NCI-H1092 (cell line): Measurements from ENCODE around the gene PACSIN2.
"Not testable (repeated sequence)": the region's sequence is repeated elsewhere in the genome, so short reads cannot be mapped to it uniquely, and the experiment has no call there.

Source experiments
- DNase-seq: peaks from one replicate; lab custom pipeline; 2025; lab: John Stamatoyannopoulos, UW

The PACSIN2 gene

DNA sequence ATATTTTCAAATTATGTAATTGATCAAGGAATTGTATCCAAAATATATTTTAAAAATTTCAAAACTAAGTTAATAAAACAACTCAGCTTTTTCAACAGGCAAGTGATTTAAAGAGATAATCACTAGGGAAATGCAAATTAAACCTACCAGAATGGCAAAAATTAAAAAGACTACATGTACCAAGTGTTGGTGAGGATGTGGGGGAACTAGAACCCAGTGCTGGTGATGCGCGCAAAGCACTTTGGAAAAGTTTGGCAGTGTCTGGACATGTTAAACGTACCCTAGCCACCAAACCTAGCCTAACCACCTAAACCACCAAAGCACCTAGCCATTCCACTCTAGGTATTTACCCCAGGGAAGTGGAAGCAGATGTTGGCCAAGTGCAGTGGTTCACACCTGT lies 22.9 kb downstream of the PACSIN2 start:
- no peak for DNase-seq

- DNase-seq: no peak
These were observed 23.8 kb downstream of the PACSIN2 start for GRCh38 chr22:42991010-42991651.

DNA sequence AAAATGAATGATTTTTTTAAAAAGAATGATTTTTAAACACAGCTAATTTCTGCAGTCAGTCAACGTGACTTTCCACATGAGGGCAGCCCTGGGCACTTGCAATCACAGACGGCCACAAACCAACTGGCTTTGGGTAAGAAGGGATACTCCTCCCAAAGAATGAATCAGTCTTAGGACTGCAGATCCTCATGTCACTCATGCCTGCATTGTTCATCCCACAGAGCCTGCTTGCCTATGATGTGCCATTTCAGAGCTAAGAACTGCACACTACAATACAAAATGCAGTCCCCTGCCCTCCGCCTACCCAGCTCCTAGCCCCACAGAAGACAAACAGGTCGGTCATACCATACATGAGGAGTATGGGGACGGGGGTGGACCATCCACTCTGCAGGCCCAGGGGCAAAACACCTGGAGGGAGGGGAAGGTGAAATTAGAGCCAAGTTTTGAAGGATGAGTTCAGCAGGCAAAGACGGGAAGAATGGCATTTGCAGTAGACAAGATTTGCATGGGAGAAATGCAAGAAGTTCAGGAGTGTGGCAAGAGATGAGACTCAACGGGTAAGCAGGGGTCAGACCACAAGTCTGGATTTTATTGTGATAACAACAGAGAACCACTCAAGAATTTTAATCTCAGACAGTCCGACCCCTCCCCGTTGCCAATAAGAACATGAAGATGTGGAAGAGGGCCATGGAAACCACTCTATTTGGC lies 24.7 kb downstream of the PACSIN2 start:
- DNase-seq: no peak

DNA sequence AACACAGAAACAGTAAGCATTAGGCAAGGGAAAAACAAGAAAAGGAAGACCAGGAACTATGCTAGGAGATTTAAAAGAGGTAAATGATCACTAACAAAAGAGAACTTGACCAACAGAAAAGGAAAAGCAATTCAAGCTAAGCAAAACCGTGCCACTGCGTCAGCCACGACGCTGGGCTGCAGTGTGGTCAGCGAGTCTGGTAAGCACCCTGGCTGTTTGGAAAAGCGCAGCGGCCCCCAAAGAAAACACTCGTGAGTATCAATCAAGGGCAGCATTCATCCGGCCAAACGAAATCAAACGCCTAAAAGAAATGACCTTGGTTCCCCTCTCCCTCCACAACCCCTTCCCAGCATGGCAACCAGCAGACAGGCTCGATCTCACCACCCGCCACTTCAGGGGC lies 28.8 kb downstream of the PACSIN2 start:
- DNase-seq: no peak

- DNase-seq: no peak
These were observed 29.4 kb downstream of the PACSIN2 start for GRCh38 chr22:42985531-42985905.

DNA sequence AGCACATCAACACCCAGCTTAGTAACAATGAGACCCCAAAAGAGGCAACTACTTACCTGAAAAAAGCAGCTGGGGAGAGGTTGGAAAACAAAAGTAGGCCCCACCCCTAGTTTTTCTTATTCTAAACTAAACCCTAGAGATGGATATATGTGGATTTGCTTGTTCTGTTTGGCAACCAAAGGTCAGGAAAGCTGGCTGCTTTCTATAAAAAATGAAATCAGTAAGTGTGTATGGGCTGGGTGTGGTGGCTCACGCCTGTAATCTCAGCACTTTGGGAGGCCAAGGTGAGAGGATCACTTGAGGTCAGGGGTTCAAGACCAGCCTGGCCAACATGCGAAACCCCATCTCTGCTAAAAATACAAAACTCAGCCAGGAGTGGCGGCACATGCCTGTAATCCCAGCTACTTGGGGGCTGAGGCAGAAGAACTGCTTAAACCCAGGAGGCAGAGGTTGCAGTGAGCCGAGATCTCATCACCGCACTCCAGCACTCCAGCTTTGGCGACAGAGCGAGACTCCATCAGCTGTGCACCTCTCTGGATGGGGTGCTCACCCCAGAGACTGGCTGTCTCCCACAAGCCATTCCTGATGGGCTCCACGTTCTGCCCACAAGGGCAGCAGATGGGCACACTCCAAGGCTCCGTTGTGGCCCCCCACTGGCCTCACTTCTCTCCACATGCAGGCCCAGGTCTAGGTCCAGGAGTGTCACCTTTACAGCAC lies 30.0 kb downstream of the PACSIN2 start:
- no peak for DNase-seq

GRCh38 chr22:42984397-42984796 lies 30.6 kb downstream of the PACSIN2 start:
- DNase-seq: no peak

- no peak for DNase-seq
These were observed 31.5 kb downstream of the PACSIN2 start for GRCh38 chr22:42983470-42983869.

GRCh38 chr22:42979606-42980005 lies 35.3 kb downstream of the PACSIN2 start:
- no peak for DNase-seq

- DNase-seq: no peak
These were observed 36.4 kb downstream of the PACSIN2 start for GRCh38 chr22:42978453-42979103.

DNA sequence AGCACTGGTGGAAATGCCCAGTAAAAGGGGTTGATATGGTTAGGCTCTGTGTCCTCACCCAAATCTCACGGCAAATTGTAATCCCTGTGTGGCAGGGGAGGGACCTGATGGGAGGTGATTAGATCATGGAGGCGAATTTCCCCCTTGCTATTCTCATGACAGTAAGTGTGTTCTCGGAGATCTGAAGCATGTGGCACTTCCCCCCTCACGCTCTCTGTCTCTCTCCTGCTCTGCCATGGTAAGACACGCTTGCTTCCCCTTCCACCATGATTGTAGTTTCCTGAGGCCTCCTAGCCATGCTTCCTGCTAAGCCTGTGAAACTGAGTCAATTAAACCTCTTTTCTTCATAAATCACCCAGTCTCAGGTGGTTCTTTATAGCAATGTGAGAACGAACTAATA lies 37.4 kb downstream of the PACSIN2 start:
- DNase-seq: no peak

DNA sequence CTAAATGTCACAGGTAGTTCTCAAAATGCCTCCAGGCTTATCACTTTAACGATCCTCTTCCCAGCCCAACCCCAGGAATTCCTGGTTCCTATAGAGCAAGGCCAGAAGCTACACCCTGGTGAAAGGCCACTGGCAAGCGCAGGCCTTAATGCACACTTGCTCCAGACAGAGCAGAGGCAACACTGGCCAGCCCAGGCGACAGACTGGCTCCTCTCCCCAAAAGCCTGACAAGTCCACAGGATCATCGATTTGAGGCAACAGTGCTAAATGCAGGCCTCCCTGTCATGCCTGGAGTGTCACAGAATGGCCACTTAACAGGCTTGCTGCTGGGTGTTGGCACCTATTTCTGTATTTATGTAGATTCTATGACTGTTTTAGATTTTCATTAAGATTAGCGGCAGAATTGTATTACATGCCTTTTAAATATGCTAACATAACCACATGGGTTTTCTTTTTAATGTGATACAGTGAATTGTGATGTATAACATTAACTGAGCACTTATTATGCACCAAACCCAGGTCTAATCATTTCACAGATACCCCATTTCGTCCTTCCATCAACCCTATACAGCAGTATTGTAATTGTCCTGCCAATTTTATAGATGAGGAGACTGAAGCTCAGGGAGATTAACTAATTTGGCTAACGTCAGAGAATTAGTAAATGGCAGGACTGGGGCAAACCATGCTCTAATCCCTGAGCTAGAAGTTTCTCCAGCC lies 38.6 kb downstream of the PACSIN2 start:
- DNase-seq: no peak

DNA sequence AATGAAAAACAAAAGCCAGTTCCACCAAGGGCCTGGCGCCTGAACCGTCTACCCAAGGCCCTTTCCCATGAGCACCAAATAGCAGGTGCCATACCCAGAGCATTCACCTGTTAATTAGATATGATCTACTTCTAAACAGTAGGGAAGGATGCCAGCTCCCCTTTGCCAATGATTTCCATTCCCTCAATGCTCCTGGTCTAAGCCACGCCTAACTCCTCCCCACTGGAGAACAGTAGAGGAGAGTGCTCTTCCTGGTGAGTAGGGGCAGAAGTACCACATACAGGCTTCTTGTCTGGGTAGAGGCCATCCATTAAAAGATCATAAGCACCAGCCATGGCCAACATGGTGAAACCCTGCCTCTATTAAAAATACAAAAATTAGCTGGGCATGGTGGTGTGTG lies 40.7 kb downstream of the PACSIN2 start:
- DNase-seq: no peak

DNA sequence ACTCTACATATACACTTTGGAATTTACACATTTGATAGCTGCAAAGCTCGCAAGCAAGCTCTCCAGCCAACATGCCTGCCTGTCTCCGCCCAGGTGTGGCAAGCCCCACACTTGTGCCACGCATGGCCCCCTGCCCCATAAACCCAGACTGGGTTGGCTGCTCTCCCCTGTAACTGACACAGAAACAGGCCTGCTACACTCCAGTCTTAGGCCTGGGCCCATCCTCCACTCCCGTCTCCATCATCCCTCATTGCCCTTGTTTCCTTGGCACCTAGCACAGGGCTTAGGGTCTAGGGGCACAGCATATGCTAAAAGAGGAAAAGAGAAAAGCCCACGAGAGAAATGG lies 41.4 kb downstream of the PACSIN2 start:
- DNase-seq: no peak

- no peak for DNase-seq
These were observed 42.1 kb downstream of the PACSIN2 start for GRCh38 chr22:42972649-42973535.

- not testable (repeated sequence) for DNase-seq
These were observed 43.5 kb downstream of the PACSIN2 start for GRCh38 chr22:42971473-42971860.

- DNase-seq: no peak
These were observed 44.9 kb downstream of the PACSIN2 start for GRCh38 chr22:42970029-42970428.

- no peak for DNase-seq
These were observed 45.5 kb downstream of the PACSIN2 start for GRCh38 chr22:42969348-42969975.

- no peak for DNase-seq
These were observed 47.0 kb downstream of the PACSIN2 start for GRCh38 chr22:42967933-42968332.

GRCh38 chr22:42967005-42967404 lies 47.9 kb downstream of the PACSIN2 start:
- no peak for DNase-seq

GRCh38 chr22:42966497-42966896 lies 48.5 kb downstream of the PACSIN2 start:
- DNase-seq: no peak
